Measurements from ENCODE around the gene ZFP36L2. TPM values are rescaled to one million over a fixed set of nuclear protein-coding genes. Genes with fewer than 3 reads are reported as not detected.

ZFP36L2 gene
- total RNA-seq, 1 experiment from 2014 or later = 105 TPM

GRCh38 chr2:43216629-43217028, 9.8 kb downstream of the ZFP36L2 start:
- Histone ChIP-seq H4K5ac (ENCODE audit: insufficient read length, low read depth, low read length) (no peak overlapping the region), H3K18ac (ENCODE audit: insufficient read length, low read depth, low read length) (no peak overlapping the region), H3K23me2 (ENCODE audit: insufficient read length, low read depth, low read length, poor library complexity, severe bottlenecking) (peaks cover 11% of the 10 kb centered on the region), H2BK12ac (ENCODE audit: insufficient read length, low read depth, low read length) (no peak overlapping the region), H2AFZ (ENCODE audit: low read length) (no peak overlapping the region), H2BK120ac (ENCODE audit: low read depth, low read length, poor library complexity, severe bottlenecking) (no peak overlapping the region), H2BK20ac (ENCODE audit: low read depth, low read length, poor library complexity, severe bottlenecking) (no peak overlapping the region), H3K27ac (ENCODE audit: insufficient read length, low read depth, low read length) (no peak overlapping the region), H3K27me3 (ENCODE audit: insufficient read depth, low read length) (no peaks in the 10 kb centered on the region), H3K9me3 (ENCODE audit: control insufficient read depth, low read depth, low read length) (no peaks in the 10 kb centered on the region), H3K4me1 (ENCODE audit: insufficient read depth, low read length) (peaks cover 14% of the 10 kb centered on the region; the same call in 1 of the 2 replicates), H4K20me1 (ENCODE audit: control insufficient read depth, insufficient read depth, insufficient read length) (peaks cover 3% of the 10 kb centered on the region), H2AK5ac (ENCODE audit: insufficient read length, low read length) (no peak overlapping the region), H4K8ac (replicated peaks; ENCODE audit: insufficient read length, low read depth, low read length) (no peak overlapping the region), H4K91ac (ENCODE audit: insufficient read length, low read depth, low read length) (no peak overlapping the region), H2BK15ac (ENCODE audit: low read depth, low read length) (no peak overlapping the region), H2BK5ac (ENCODE audit: insufficient read length, low read length) (no peak overlapping the region), H3K23ac (ENCODE audit: insufficient read length, low read depth, low read length) (no peak overlapping the region), H3K56ac (ENCODE audit: insufficient read length, low read depth, low read length) (no peak overlapping the region), H3K4ac (ENCODE audit: low read depth, low read length) (no peak overlapping the region), H3K4me2 (ENCODE audit: insufficient read depth, insufficient read length, low read length) (no peak overlapping the region), H3K14ac (ENCODE audit: insufficient read depth, low read length) (no peak overlapping the region), H3T11ph (ENCODE audit: low read length) (no peak overlapping the region), H3K79me1 (ENCODE audit: insufficient read depth, low read depth, low read length, poor library complexity, severe bottlenecking) (no peaks in the 10 kb centered on the region), H3K9ac (ENCODE audit: extremely low read depth, insufficient read length, low read length) (no peak overlapping the region), H3K79me2 (ENCODE audit: insufficient read depth, low read length) (no peaks in the 10 kb centered on the region)
- no peak for TF ChIP-seq CTCF (conservative IDR thresholded peaks at IDR 0.05)
- WGBS (ENCODE audit: extremely low coverage, insufficient read length, low lambda C conversion rate) = no CpG with 5 or more reads among the region's 8 CpGs
- peaks cover 59 to 71% of the 10 kb centered on the region in 2 experiments for H3K4me1 Mint-ChIP-seq
- H3K27ac Mint-ChIP-seq = peak overlapping the region in 1 of 3 experiments; percentile 59; a peak in 1 of 7 replicates
- peaks cover 0 to under 1% (median 0%) of the 10 kb centered on the region in 3 experiments; a peak in 3 of 7 replicates for H3K36me3 Mint-ChIP-seq (ENCODE audit: insufficient read depth in 1 of 3, low read depth in 3 of 3)
- no peak for DNase-seq
- H3K9me3 Mint-ChIP-seq = peaks cover 0 to 2% of the 10 kb centered on the region in 2 experiments; a peak in 1 of 5 replicates
- H3K4me3 Mint-ChIP-seq = no peak overlapping the region
- H3K27me3 Mint-ChIP-seq (ENCODE audit: low read depth) = peaks cover 2% of the 10 kb centered on the region
